Measurements from ENCODE around the gene TCEAL1.
"Not testable (repeated sequence)": the region's sequence is repeated elsewhere in the genome, so short reads cannot be mapped to it uniquely, and the experiment has no call there.

TCEAL1 gene

GRCh38 chrX:103628386-103629317, at the start of gene TCEAL1:
TCEAL1 (plus strand) TSS chrX:103628975; CDS start chrX:103629917, 942 bp downstream.
- TF ChIP-seq CTCF (conservative IDR thresholded peaks at IDR 0.05): no peak
- H3K27ac ChIP-seq: peak within 1 kb of the TSS; percentile 78

GRCh38 chrX:103584596-103584995, 44.2 kb upstream of the TCEAL1 start:
- H3K27ac ChIP-seq: no peak overlapping the region
- TF ChIP-seq CTCF (conservative IDR thresholded peaks at IDR 0.05): no peak

- peak within 1 kb of the TSS; percentile 56 for H3K27ac ChIP-seq
- no peak for TF ChIP-seq CTCF (conservative IDR thresholded peaks at IDR 0.05)
Observed at GRCh38 chrX:103585411-103586313, 43.1 kb upstream of the TCEAL1 start, which contains the start of gene TCEAL4. TCEAL4 (plus strand) TSS chrX:103585515; CDS start chrX:103586676, 1,161 bp downstream.

GRCh38 chrX:103586314-103586646, 42.5 kb upstream of the TCEAL1 start:
- peak overlapping the region; percentile 56 for H3K27ac ChIP-seq
- TF ChIP-seq CTCF (conservative IDR thresholded peaks at IDR 0.05): no peak

- no peak overlapping the region for H3K27ac ChIP-seq
- no peak for TF ChIP-seq CTCF (conservative IDR thresholded peaks at IDR 0.05)
Observed at GRCh38 chrX:103586659-103587058, 42.1 kb upstream of the TCEAL1 start.

- not testable (repeated sequence) for H3K27ac ChIP-seq
Observed at GRCh38 chrX:103592295-103592694, 36.5 kb upstream of the TCEAL1 start.

GRCh38 chrX:103595202-103595601, 33.6 kb upstream of the TCEAL1 start:
- H3K27ac ChIP-seq: not testable (repeated sequence)
